K562 (cell line): ENCODE measurements around the gene NHSL2. TPM values are rescaled to one million over a fixed set of nuclear protein-coding genes. Genes with fewer than 3 reads are reported as not detected.

ENCODE experiments used
- BMI1 ChIP-seq: fragments of 150-350 bp; IDR thresholded peaks from 2 replicates; pipeline ENCODE4 v1.6.1; 2014; ENCODE audit warnings: low read length
- L3MBTL2 ChIP-seq: fragments of 450-650 bp; IDR thresholded peaks from 2 replicates; pipeline ENCODE4 v1.6.1; 2016; ENCODE audit warnings: mild to moderate bottlenecking, moderate library complexity
- MGA ChIP-seq: fragments of 450-650 bp; IDR thresholded peaks from 2 replicates; pipeline ENCODE4 v1.6.1; 2016; ENCODE audit warnings: mild to moderate bottlenecking, moderate library complexity
- MYC ChIP-seq, 2 experiments: fragments of 250-450 bp in 1 of 2; sonication (Bioruptor Pico) in 1 of 2; IDR thresholded peaks; 2 replicates each; pipeline versions ENCODE4 v1.5.1 to v1.6.1; 2012 to 2021; ENCODE audit warnings: low read depth in 2 of 2, borderline replicate concordance in 1 of 2, improper control_type of control experiment in 1 of 2, low read length in 1 of 2, mild to moderate bottlenecking in 1 of 2, moderate library complexity in 1 of 2
- ZNF311 ChIP-seq: fragments of 250-450 bp; sonication (Bioruptor Pico); IDR thresholded peaks from 2 replicates; pipeline ENCODE4 v1.4.0; 2020; ENCODE audit warnings: mild to moderate bottlenecking, moderate library complexity
- polyA plus RNA-seq, 8 experiments: library from polyadenylated mRNA; depleted of rRNA in 4 of 8; stranded (reverse) in 5 of 8; unstranded in 3 of 8; fragments of >200 nt; fragmentation: Nextera tagmentation in 2 of 8; fragmentation: Illumina TruSeq in 1 of 8; extraction: Ambion mirVana in 2 of 8; extraction: Trizol in 1 of 8; gene quantifications; 2 replicates each; pipeline versions ENCODE4 v1.2.1 to v1.2.3, GENCODE V29; 2011 to 2014; ENCODE audit warnings: inconsistent platforms in 1 of 8, missing spikeins in 1 of 8
- total RNA-seq, 7 experiments: library from RNA; depleted of rRNA in 6 of 7; stranded (reverse); fragments of >200 nt in 6 of 7; fragmentation: Illumina TruSeq in 2 of 7; extraction: Trizol in 2 of 7; gene quantifications; 2 replicates each; pipeline versions ENCODE4 v1.2.1 to v1.2.3, GENCODE V29; 2011 to 2021; ENCODE audit warnings: low replicate concordance in 1 of 7

Gene NHSL2
- total and polyA plus RNA-seq, 9 of the 15 experiments (the other 6 are each of a cell fraction or from before 2014, with no cell fraction given) = 0.02 TPM; not detected in 8

DNA sequence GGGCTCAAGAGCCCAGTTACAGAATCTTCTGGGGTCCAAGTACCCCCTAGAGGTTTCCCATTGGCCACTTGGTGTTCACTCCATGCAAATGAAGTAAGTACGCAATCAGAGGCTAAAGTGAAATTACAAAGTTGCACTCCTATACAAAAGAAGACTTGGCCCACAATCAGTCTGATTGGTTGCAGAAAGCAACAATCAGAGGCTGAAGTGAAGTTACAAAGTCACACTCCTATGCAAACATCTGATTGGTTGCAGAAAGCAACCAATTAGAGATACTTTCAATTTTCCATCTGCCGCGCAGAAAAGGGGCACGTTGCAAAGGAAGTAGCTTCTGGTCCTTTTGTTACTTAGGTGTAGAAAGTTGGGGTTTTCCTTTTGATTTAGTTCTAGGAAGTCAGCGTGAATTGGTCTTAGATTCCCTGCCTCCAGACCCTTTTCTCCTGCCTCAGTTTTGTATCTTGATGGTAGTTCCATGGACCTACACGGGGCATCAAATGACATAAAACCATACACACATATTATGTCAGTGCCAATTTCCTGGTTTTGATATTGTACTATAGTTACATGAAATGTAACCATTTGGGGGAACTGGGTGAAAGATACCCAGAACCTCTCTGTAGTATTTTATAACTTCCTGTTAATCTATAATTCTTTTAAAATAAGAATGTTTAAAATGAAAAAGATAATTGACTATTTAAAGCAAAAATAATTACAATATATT, 258.5 kb downstream of the NHSL2 start (continued):
- TF ChIP-seq MYC (IDR thresholded peaks at IDR 0.05; ENCODE audit: low read depth, low read length) (no peak), MYC (CRISPR knock-in tag; IDR thresholded peaks at IDR 0.05; ENCODE audit: borderline replicate concordance, low read depth) (no peak), MGA (peak; percentile 80), L3MBTL2 (peak; percentile 79), ZNF311 (CRISPR knock-in tag) (no peak), BMI1 (no peak)
